GM12865 (cell line): ENCODE data around the gene ITGAE.
"Not testable (repeated sequence)": the region's sequence is repeated elsewhere in the genome, so short reads cannot be mapped to it uniquely, and the experiment has no call there.

Experiments used
- DNase-seq: peaks from one replicate; pipeline ENCODE4 v3.0.0; 2010; ENCODE audit warnings: low read depth
- H3K4me3 ChIP-seq: 2 replicates; pipeline ENCODE4 v1.5.1; 2011; ENCODE audit warnings: mild to moderate bottlenecking, low read depth, low read length, control low read depth
- CTCF ChIP-seq: IDR thresholded peaks from 2 replicates; pipeline ENCODE4 v1.5.1; 2011; ENCODE audit warnings: low read length, control low read depth, low read depth, inconsistent platforms; ENCODE audit not compliant: insufficient read depth; ENCODE audit errors: missing control alignments

ITGAE gene

GRCh38 chr17:3704931-3705717, 95.9 kb downstream of the ITGAE start:
- DNase-seq = no peak
- no peak for TF ChIP-seq CTCF
- H3K4me3 ChIP-seq = no peak overlapping the region

GRCh38 chr17:3702041-3702539, 98.9 kb downstream of the ITGAE start:
- not testable (repeated sequence) for H3K4me3 ChIP-seq, DNase-seq

GRCh38 chr17:3699951-3700350, 101.0 kb downstream of the ITGAE start:
- no peak for DNase-seq
- no peak for TF ChIP-seq CTCF
- no peak overlapping the region for H3K4me3 ChIP-seq

GRCh38 chr17:3698139-3698538, 102.8 kb downstream of the ITGAE start:
- TF ChIP-seq CTCF = no peak
- H3K4me3 ChIP-seq = no peak overlapping the region
- no peak for DNase-seq

- DNase-seq = no peak
- H3K4me3 ChIP-seq = no peak overlapping the region
- TF ChIP-seq CTCF = no peak
Measured at GRCh38 chr17:3697103-3697476, 103.9 kb downstream of the ITGAE start.

GRCh38 chr17:3695723-3696411, 105.1 kb downstream of the ITGAE start, which contains the start of gene P2RX5:
TSS of gene P2RX5 (minus strand) at chr17:3696155. CDS start at chr17:3696005, 150 bp downstream.
- peak; percentile 86 for DNase-seq
- H3K4me3 ChIP-seq = peak within 1 kb of the TSS; percentile 81
- no peak for TF ChIP-seq CTCF

GRCh38 chr17:3695129-3695722, 105.8 kb downstream of the ITGAE start:
- peak; percentile 51 for DNase-seq
- no peak for TF ChIP-seq CTCF
- H3K4me3 ChIP-seq = peak overlapping the region; percentile 81
